NCI-H128 (cell line): Measurements from ENCODE around the gene PRDX3.
A peak's percentile ranks its signal among the peaks of the same experiment; 100 is the strongest.
"Not testable (repeated sequence)": the region's sequence is repeated elsewhere in the genome, so short reads cannot be mapped to it uniquely, and the experiment has no call there.

Source experiments
- DNase-seq: peaks from one replicate; lab custom pipeline; 2025; ENCODE audit not compliant: unreplicated experiment; lab: John Stamatoyannopoulos, UW

Gene PRDX3

DNA sequence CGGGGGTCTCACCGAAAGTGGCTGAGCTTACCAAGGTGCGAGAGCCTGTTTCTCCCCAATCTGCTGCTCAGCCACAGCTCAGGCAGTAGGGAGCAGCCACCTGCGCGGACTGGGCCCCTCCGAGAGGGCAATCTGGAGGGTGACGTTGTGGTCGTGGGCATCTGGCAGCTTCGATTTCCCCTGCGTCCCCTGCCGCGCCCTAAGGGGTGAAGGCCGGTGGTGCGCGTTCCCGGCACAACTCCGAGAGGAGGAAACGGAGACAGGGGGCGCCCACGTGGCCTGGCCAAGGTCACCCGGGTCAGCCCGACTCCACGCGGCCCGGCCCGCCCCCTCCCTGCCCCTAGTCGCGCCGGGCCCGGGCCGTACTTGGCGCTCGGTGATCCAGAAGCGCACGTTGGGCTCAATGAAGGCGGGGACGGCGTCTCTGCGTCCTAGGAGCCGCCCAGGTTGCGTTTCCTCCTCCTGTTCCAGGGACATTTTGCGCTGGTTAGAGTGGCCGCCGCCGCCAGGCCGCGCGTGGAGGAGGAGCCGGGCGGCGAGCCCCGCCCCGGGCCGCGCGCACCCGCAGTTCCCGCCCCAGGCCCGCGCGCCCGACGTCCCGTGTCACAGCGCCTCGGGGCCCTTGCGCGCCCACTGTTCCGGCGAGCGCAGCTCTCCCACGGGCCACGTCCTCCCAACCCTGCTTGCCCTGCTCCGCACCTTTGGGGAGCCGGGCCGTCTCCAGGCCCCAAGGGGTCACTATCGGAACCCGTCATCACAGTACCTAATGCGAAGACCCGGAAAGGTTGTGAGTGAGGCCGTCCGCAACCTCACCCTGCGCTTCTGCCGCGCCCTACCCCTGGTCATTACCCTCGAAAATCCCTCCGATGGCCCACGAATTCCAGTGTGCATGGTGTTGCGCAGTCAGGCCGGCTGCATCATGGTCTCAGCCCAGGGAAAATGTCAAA lies 13.2 kb downstream of the PRDX3 start, which contains the start of gene SFXN4:
Gene SFXN4, minus strand, starts transcription at position 544 of the 947 bp plus-strand sequence. Its CDS starts 67 bp downstream, at position 477.
- peak; percentile 12 for DNase-seq

DNA sequence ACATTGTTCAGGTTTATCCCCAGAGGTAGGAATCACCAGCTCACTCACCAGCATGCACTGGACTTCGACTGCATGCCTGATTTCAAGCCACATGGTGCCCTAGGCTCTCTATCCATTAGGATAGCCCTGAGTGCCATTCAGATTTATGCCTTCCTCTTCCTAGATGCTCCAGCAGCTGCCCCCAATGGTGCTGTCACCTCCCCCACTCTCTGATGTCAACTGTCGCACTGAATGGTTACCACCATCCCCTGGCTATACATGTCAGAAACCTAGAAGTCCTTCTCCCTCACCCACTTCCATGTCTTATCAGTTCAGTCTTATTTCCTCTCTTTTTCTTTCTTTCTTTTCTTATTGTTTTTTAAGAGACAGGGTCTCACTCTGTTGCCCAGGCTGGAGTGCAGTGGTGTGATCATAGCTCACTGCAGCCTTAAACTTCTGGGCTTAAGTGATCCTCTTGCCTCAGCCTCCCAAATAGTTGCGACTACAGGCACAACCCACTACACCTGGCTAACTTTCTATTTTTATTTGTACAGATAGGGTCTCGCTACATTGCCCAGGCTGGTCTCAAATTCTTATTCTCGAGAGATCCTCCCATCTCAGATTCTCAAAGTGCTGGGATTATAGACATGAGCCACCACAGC lies 16.0 kb downstream of the PRDX3 start:
- no peak for DNase-seq

GRCh38 chr10:119161680-119162451 lies 16.7 kb downstream of the PRDX3 start:
- no peak for DNase-seq

- no peak for DNase-seq
These were observed 19.3 kb downstream of the PRDX3 start for GRCh38 chr10:119159332-119159731.

- DNase-seq: no peak
These were observed 25.0 kb downstream of the PRDX3 start for GRCh38 chr10:119153661-119154060.

- DNase-seq: no peak
These were observed 25.6 kb downstream of the PRDX3 start for GRCh38 chr10:119153041-119153440.

- not testable (repeated sequence) for DNase-seq
These were observed 27.0 kb downstream of the PRDX3 start for GRCh38 chr10:119151601-119152000.

- DNase-seq: no peak
These were observed 28.9 kb downstream of the PRDX3 start for GRCh38 chr10:119149729-119150128.

DNA sequence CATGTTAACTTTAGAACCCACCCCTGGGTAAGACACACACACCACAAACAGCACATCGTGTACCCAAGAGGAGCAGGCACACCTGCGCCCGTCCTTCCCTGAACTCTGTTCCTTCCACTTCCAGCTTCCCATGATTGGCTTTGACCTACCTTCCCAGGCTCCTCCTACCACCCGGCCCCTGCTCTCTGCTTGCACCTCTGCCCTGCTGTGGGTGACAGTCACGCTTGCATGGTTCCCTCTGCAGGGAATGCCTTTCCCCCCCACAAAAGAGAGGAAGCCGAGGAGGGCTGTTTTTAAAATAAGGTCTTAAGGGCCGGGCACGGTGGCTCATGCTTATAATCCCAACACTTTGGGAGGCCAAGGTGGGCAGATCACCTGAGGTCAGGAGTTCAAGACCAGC lies 29.5 kb downstream of the PRDX3 start:
- DNase-seq: no peak

DNA sequence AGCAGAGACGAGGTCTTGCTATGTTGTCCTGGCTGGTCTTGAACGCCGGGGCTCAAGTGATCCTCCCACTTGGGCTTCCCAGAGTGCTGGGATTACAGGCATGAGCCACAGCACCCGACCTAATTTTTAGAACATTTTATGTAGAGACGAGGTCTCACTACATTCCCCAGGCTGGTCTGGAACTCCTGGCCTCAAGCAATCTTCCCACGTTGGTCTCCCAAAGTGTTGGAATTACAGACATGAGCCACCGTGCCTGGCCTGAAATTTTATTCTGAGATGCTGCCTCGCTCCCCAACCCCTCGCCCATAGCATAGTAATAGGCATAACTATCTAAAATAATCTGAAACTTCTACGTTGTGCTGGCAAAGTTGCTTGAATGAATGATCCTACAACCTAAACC lies 35.0 kb downstream of the PRDX3 start:
- DNase-seq: no peak

- no peak for DNase-seq
These were observed 37.9 kb downstream of the PRDX3 start for GRCh38 chr10:119140603-119141245.

DNA sequence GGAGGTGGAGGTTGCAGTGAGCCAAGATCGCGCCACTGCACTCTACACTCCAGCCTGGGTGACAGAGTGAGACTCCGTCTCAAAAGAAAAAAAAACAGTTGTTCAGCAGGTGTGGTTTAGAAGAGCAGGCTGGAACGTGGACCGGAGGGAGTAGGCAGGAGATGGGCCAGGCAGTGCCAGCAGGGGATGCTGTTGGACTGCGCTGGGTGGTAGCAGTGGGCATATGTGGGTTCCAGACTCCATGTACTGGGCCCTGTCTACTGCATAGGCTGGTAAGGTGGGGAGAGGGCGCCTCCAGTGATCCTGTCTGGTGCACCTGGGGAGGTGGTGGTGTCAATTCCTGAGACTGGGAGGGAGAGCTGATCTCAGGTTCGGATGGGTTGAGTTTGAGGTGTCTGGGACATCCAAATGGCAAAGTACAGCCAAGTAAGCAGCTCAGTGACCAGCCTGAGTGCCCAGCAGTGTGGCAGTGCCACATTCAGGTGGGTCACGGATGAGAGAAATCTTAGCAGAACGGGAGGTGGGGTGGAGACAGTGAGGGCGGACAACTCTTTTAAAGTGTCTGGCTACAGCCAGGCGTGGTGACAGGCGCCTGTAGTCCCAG lies 39.0 kb downstream of the PRDX3 start:
- DNase-seq: no peak

DNA sequence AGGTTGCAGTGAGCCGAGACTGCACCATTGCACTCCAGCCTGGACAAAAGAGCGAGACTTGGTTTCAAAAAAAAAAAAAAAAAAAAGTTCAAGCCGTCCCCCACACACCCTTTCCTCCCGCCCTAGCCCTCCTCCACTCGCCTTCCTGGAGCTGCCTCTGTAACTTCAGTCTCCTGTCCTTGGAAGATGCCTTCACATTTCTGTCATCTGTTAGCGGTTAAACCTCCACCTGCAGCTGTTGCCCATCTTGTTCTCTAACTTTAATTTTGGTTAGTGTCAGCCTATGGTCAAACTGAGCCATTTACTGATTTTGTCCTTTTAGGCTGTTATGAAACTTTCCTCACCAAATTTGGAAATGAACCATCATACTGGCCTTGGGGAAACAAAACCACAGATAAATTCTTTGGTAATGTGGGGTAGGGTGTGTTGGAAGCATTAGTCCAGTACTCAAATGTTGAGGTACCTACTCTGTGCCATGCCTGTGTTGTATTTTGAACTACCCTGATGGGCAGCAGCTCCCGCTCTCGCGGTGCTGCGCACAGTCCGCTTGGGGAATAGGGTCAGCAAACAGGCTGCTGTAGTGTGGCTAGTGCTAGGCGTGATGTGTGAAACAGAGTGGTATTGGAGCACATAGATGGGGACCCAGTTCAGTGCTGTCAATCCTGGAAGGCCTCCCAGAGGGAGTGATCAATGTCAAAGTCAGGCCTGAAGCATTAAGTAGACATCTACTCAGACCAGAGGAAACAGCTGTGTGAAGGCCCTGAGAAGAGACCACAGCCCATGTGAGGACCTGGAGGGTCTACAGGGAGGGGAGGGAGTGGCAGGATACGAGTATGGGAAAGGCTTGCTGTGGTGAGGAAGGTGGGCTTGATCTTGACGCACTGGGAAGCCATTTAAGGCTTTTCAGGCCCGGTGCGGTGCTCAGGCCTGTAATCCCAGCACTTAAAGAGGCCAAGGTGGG lies 40.0 kb downstream of the PRDX3 start:
- no peak for DNase-seq

DNA sequence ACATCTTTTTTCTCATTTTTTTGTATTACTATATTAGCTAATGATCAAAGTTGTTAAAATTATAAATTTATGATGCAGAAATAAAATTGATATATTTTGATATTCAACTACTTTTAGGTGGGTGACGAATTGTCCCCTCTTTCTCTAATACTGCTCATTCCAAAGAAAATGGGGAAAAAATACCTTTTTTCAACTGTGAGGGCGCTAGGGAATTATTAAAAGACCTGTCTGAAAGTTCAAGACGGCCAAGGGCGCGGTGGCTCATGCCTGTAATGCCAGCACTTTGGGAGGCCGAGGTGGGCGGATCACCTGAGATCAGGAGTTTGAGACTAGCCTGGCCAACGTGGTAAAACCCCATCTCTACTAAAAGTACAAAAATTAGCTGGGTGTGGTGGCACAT lies 40.7 kb downstream of the PRDX3 start:
- DNase-seq: not testable (repeated sequence)

DNA sequence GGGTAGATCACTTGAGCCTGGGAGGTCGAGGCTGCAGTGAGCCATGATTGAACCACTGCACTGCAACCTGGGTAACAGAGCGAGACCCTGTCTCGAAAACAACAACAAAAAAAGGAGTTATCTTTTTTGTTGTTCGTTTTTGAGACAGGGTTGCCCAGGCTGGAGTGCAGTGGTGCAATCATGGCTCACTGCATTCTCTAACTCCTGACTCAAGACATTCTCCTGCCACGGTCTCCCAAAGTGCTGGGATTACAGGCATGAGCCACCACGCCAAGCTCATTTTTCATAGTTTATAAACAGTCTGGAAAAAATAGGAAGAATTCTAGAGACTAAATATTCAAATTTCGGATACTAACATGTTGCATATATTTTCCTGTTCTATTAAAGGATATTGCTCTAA lies 42.5 kb downstream of the PRDX3 start:
- no peak for DNase-seq

GRCh38 chr10:119135513-119135881 lies 43.1 kb downstream of the PRDX3 start:
- DNase-seq: no peak

DNA sequence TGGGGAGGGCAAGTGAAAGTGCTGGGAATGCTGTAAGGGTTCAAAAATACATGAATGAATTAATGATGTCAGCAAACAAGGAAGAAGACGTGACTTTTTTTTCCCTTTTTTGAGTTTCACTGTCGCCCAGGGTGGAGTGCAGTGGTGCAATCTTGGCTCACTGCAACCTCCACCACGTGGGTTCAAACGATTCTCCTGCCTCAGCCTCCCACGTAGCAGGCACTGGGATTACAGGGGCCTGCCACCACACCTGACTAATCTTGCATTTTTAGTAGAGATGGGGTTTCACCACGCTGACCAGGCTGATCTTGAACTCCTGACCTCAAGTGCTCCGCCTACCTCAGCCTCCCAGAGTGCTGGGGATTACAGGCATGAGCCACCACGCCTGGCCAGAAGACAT lies 44.7 kb downstream of the PRDX3 start:
- no peak for DNase-seq

DNA sequence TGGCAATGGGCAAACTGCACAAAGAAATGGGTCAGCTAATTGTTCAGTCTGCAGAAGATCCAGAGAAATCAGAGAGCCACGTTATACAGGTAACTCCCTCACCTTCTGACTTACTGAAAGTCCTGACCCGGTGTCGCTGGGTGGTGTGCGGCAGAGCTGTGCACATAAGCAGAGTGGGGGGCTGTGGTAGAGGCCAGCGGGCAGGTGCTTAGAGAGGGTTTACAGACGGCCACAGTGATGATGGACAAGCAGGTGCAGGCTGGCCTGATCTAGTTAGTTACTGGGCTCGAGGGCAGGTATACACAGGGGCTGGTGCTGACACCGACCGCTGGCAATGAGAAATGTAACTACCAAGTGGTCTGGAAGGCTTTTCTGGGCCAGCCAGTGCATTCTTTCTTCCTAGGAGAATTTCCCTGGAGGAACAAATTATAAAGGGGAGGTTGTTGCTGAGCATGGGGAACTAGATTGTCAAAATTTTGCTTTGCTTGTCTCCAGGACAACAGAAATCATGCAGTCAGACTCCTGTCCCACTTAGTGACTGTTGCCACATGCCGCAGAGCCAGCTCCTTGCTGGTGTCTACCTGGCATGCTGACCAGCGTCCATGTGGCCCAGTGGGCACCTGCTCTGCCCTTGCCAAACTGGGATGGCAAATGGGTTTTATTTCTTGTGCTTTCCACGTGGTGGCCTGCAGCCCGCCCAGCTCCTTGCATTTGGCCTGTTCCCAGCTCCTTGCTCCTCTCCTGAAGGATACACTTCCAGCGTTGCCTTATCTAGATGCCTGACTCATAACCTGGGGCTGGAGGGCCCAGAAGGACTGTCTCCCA lies 45.9 kb downstream of the PRDX3 start:
- DNase-seq: no peak
